T-helper 2 cell treated with Interferon-gamma antibody and Interleukin-4, amounts not matched to agents 5 μg/mL and 100 μg/mL, for 36 hours (primary cell): ENCODE data around the gene CPA5.

Source experiments
- DNase-seq: peaks from one replicate; pipeline ENCODE4 v3.0.0; 2021; ENCODE audit warnings: low spot score
- H3K27ac Mint-ChIP-seq: one replicate; pipeline ENCODE4 v1.8.0; 2021; ENCODE audit warnings: mild to moderate bottlenecking, mixed read lengths
- H3K27me3 Mint-ChIP-seq: one replicate; pipeline ENCODE4 v1.8.0; 2021; ENCODE audit warnings: low read depth, mixed read lengths
- H3K36me3 Mint-ChIP-seq: one replicate; pipeline ENCODE4 v1.8.0; 2021; ENCODE audit warnings: low read depth, mixed read lengths
- H3K4me1 Mint-ChIP-seq: one replicate; pipeline ENCODE4 v1.8.0; 2021; ENCODE audit warnings: low read depth, mixed read lengths
- H3K4me3 Mint-ChIP-seq: one replicate; pipeline ENCODE4 v1.8.0; 2022; ENCODE audit warnings: mild to moderate bottlenecking, moderate library complexity, mixed read lengths
- H3K9me3 Mint-ChIP-seq: one replicate; pipeline ENCODE4 v1.8.0; 2021; ENCODE audit warnings: mixed read lengths

Gene CPA5

GRCh38 chr7:130384371-130384801 lies 39.8 kb downstream of the CPA5 start:
- no peak for DNase-seq
- no peaks in the 10 kb centered on the region for H3K4me1 Mint-ChIP-seq
- H3K27ac Mint-ChIP-seq: no peak overlapping the region
- H3K9me3 Mint-ChIP-seq: no peaks in the 10 kb centered on the region
- no peaks in the 10 kb centered on the region for H3K27me3 Mint-ChIP-seq
- H3K4me3 Mint-ChIP-seq: no peak overlapping the region
- no peaks in the 10 kb centered on the region for H3K36me3 Mint-ChIP-seq

GRCh38 chr7:130384841-130385599 lies 40.4 kb downstream of the CPA5 start:
- no peaks in the 10 kb centered on the region for H3K9me3 Mint-ChIP-seq
- no peaks in the 10 kb centered on the region for H3K27me3 Mint-ChIP-seq
- no peaks in the 10 kb centered on the region for H3K4me1 Mint-ChIP-seq
- DNase-seq: no peak
- no peak overlapping the region for H3K27ac Mint-ChIP-seq
- H3K36me3 Mint-ChIP-seq: no peaks in the 10 kb centered on the region
- H3K4me3 Mint-ChIP-seq: no peak overlapping the region

GRCh38 chr7:130385600-130386066 lies 41.0 kb downstream of the CPA5 start:
- H3K36me3 Mint-ChIP-seq: no peaks in the 10 kb centered on the region
- H3K27me3 Mint-ChIP-seq: no peaks in the 10 kb centered on the region
- no peak for DNase-seq
- no peaks in the 10 kb centered on the region for H3K4me1 Mint-ChIP-seq
- H3K27ac Mint-ChIP-seq: no peak overlapping the region
- no peak overlapping the region for H3K4me3 Mint-ChIP-seq
- no peaks in the 10 kb centered on the region for H3K9me3 Mint-ChIP-seq

GRCh38 chr7:130386876-130387275 lies 42.3 kb downstream of the CPA5 start:
- no peaks in the 10 kb centered on the region for H3K4me1 Mint-ChIP-seq
- H3K36me3 Mint-ChIP-seq: no peaks in the 10 kb centered on the region
- H3K9me3 Mint-ChIP-seq: no peaks in the 10 kb centered on the region
- H3K4me3 Mint-ChIP-seq: no peak overlapping the region
- H3K27me3 Mint-ChIP-seq: no peaks in the 10 kb centered on the region
- no peak for DNase-seq
- H3K27ac Mint-ChIP-seq: no peak overlapping the region

GRCh38 chr7:130387306-130387627 lies 42.7 kb downstream of the CPA5 start:
- DNase-seq: no peak
- H3K9me3 Mint-ChIP-seq: no peaks in the 10 kb centered on the region
- H3K27ac Mint-ChIP-seq: no peak overlapping the region
- no peaks in the 10 kb centered on the region for H3K27me3 Mint-ChIP-seq
- H3K4me3 Mint-ChIP-seq: no peak overlapping the region
- no peaks in the 10 kb centered on the region for H3K4me1 Mint-ChIP-seq
- H3K36me3 Mint-ChIP-seq: no peaks in the 10 kb centered on the region

- no peaks in the 10 kb centered on the region for H3K27me3 Mint-ChIP-seq
- H3K4me3 Mint-ChIP-seq: no peak overlapping the region
- no peaks in the 10 kb centered on the region for H3K9me3 Mint-ChIP-seq
- no peak for DNase-seq
- no peaks in the 10 kb centered on the region for H3K4me1 Mint-ChIP-seq
- H3K36me3 Mint-ChIP-seq: no peaks in the 10 kb centered on the region
- no peak overlapping the region for H3K27ac Mint-ChIP-seq
These were observed 43.2 kb downstream of the CPA5 start for GRCh38 chr7:130387628-130388403.

GRCh38 chr7:130388671-130389070 lies 44.1 kb downstream of the CPA5 start:
- Mint-ChIP-seq H3K27ac (no peak overlapping the region), H3K4me3 (no peak overlapping the region), H3K36me3 (no peaks in the 10 kb centered on the region), H3K27me3 (no peaks in the 10 kb centered on the region), H3K9me3 (no peaks in the 10 kb centered on the region), H3K4me1 (peaks cover 6% of the 10 kb centered on the region)
- DNase-seq: no peak

- H3K9me3 Mint-ChIP-seq: no peaks in the 10 kb centered on the region
- peaks cover 22% of the 10 kb centered on the region for H3K4me1 Mint-ChIP-seq
- no peak overlapping the region for H3K27ac Mint-ChIP-seq
- H3K27me3 Mint-ChIP-seq: no peaks in the 10 kb centered on the region
- no peak for DNase-seq
- no peak overlapping the region for H3K4me3 Mint-ChIP-seq
- H3K36me3 Mint-ChIP-seq: no peaks in the 10 kb centered on the region
These were observed 45.9 kb downstream of the CPA5 start for GRCh38 chr7:130390486-130390885.

GRCh38 chr7:130393101-130393561 lies 48.5 kb downstream of the CPA5 start:
- Mint-ChIP-seq H3K27ac (no peak overlapping the region), H3K27me3 (no peaks in the 10 kb centered on the region), H3K4me1 (peaks cover 24% of the 10 kb centered on the region), H3K9me3 (no peaks in the 10 kb centered on the region), H3K36me3 (peaks cover 6% of the 10 kb centered on the region), H3K4me3 (no peak overlapping the region)
- no peak for DNase-seq

GRCh38 chr7:130393841-130394411 lies 49.3 kb downstream of the CPA5 start:
- Mint-ChIP-seq H3K9me3 (no peaks in the 10 kb centered on the region), H3K27ac (peak overlapping the region; percentile 64), H3K36me3 (peaks cover 12% of the 10 kb centered on the region), H3K4me1 (peaks cover 24% of the 10 kb centered on the region), H3K4me3 (peak overlapping the region; percentile 67), H3K27me3 (no peaks in the 10 kb centered on the region)
- DNase-seq: no peak

GRCh38 chr7:130394421-130395195 lies 50.0 kb downstream of the CPA5 start:
- Mint-ChIP-seq H3K4me1 (peaks cover 25% of the 10 kb centered on the region), H3K27me3 (no peaks in the 10 kb centered on the region), H3K4me3 (peak overlapping the region; percentile 67), H3K36me3 (peaks cover 12% of the 10 kb centered on the region), H3K9me3 (no peaks in the 10 kb centered on the region), H3K27ac (peak overlapping the region; percentile 64)
- DNase-seq: peak; percentile 24

GRCh38 chr7:130395421-130395820 lies 50.8 kb downstream of the CPA5 start:
- Mint-ChIP-seq H3K4me3 (no peak overlapping the region), H3K27ac (no peak overlapping the region), H3K4me1 (peaks cover 25% of the 10 kb centered on the region), H3K9me3 (no peaks in the 10 kb centered on the region), H3K36me3 (peaks cover 19% of the 10 kb centered on the region), H3K27me3 (no peaks in the 10 kb centered on the region)
- DNase-seq: no peak

GRCh38 chr7:130396109-130396508 lies 51.5 kb downstream of the CPA5 start:
- Mint-ChIP-seq H3K4me3 (no peak overlapping the region), H3K4me1 (peaks cover 25% of the 10 kb centered on the region), H3K9me3 (no peaks in the 10 kb centered on the region), H3K27ac (no peak overlapping the region), H3K36me3 (peaks cover 24% of the 10 kb centered on the region), H3K27me3 (no peaks in the 10 kb centered on the region)
- DNase-seq: no peak
